ENCODE measurements around the gene GDPD5. TPM values are rescaled to one million over a fixed set of nuclear protein-coding genes. Genes with fewer than 3 reads are reported as not detected.

GDPD5 gene
- polyA plus RNA-seq, 1 experiment: 7.7 TPM

GRCh38 chr11:75436806-75437205 lies 88.9 kb downstream of the GDPD5 start:
- Histone ChIP-seq H3K4me3 (ENCODE audit: low read depth, low read length) (no peak overlapping the region), H3K27me3 (ENCODE audit: control insufficient read depth, insufficient read depth, low read length) (peaks cover 14% of the 10 kb centered on the region), H3K36me3 (ENCODE audit: control insufficient read depth, insufficient read depth, low read length) (no peaks in the 10 kb centered on the region)
- ChIA-PET CTCF (interaction anchor here (0.6 to 1.7 kb wide), 5 partner anchors 8 to 95 kb away, joined by 3 to 9 read pairs (median 5); no protein-coding TSS in a partner anchor), POLR2A (interaction anchor here (0.6 kb wide), 1 partner anchor 36 kb away, joined by 21 read pairs; no protein-coding TSS in a partner anchor)
- no peak for DNase-seq (ENCODE audit: low read depth)
- no peak for TF ChIP-seq CTCF (IDR thresholded peaks at IDR 0.05; ENCODE audit: insufficient read depth, low read depth, low read length)

- DNase-seq (ENCODE audit: low read depth): no peak
- TF ChIP-seq CTCF (IDR thresholded peaks at IDR 0.05; ENCODE audit: insufficient read depth, low read depth, low read length): no peak
- Histone ChIP-seq H3K36me3 (ENCODE audit: control insufficient read depth, insufficient read depth, low read length) (no peaks in the 10 kb centered on the region), H3K4me3 (ENCODE audit: low read depth, low read length) (no peak overlapping the region), H3K27me3 (ENCODE audit: control insufficient read depth, insufficient read depth, low read length) (peaks cover 23% of the 10 kb centered on the region)
- ChIA-PET POLR2A (no interaction called here), CTCF (interaction anchor here (0.6 to 4.8 kb wide), 5 partner anchors 9 to 96 kb away, joined by 5 to 27 read pairs (median 5); no protein-coding TSS in a partner anchor)
Observed at GRCh38 chr11:75435571-75435925, 90.2 kb downstream of the GDPD5 start.

GRCh38 chr11:75434886-75435570 lies 90.7 kb downstream of the GDPD5 start:
- ChIA-PET POLR2A (no interaction called here), CTCF (interaction anchor here (4.8 kb wide), 2 partner anchors 11 to 27 kb away, joined by 18 to 27 read pairs; no protein-coding TSS in a partner anchor)
- peaks cover 26% of the 10 kb centered on the region for H3K27me3 ChIP-seq (ENCODE audit: control insufficient read depth, insufficient read depth, low read length)
- H3K36me3 ChIP-seq (ENCODE audit: control insufficient read depth, insufficient read depth, low read length): no peaks in the 10 kb centered on the region
- no peak for TF ChIP-seq CTCF (IDR thresholded peaks at IDR 0.05; ENCODE audit: insufficient read depth, low read depth, low read length)
- DNase-seq (ENCODE audit: low read depth): no peak
- H3K4me3 ChIP-seq (ENCODE audit: low read depth, low read length): no peak overlapping the region

GRCh38 chr11:75434051-75434450 lies 91.7 kb downstream of the GDPD5 start:
- H3K36me3 ChIP-seq (ENCODE audit: control insufficient read depth, insufficient read depth, low read length): no peaks in the 10 kb centered on the region
- H3K4me3 ChIP-seq (ENCODE audit: low read depth, low read length): no peak overlapping the region
- POLR2A ChIA-PET: no interaction called here
- DNase-seq (ENCODE audit: low read depth): no peak
- no peak for TF ChIP-seq CTCF (IDR thresholded peaks at IDR 0.05; ENCODE audit: insufficient read depth, low read depth, low read length)
- CTCF ChIA-PET: interaction anchor here (0.8 to 4.8 kb wide), 4 partner anchors 12 to 98 kb away, joined by 4 to 27 read pairs (median 12); no protein-coding TSS in a partner anchor
- H3K27me3 ChIP-seq (ENCODE audit: control insufficient read depth, insufficient read depth, low read length): peaks cover 26% of the 10 kb centered on the region

GRCh38 chr11:75433443-75433842 lies 92.3 kb downstream of the GDPD5 start:
- no peak for TF ChIP-seq CTCF (IDR thresholded peaks at IDR 0.05; ENCODE audit: insufficient read depth, low read depth, low read length)
- Histone ChIP-seq H3K4me3 (ENCODE audit: low read depth, low read length) (no peak overlapping the region), H3K27me3 (ENCODE audit: control insufficient read depth, insufficient read depth, low read length) (peaks cover 26% of the 10 kb centered on the region), H3K36me3 (ENCODE audit: control insufficient read depth, insufficient read depth, low read length) (no peaks in the 10 kb centered on the region)
- no peak for DNase-seq (ENCODE audit: low read depth)
- ChIA-PET POLR2A (no interaction called here), CTCF (interaction anchor here (0.8 to 4.8 kb wide), 4 partner anchors 12 to 99 kb away, joined by 4 to 27 read pairs (median 12); no protein-coding TSS in a partner anchor)

Measured in BJ (cell line).